GM21360 (cell line): ENCODE results near the gene SCFD2.

ENCODE experiments used
- ATAC-seq: cut with Tn5 transposase; IDR thresholded peaks from one replicate; pipeline ENCODE4 v1.9.1; 2021; ENCODE audit warnings: mild to moderate bottlenecking, moderate library complexity; ENCODE audit not compliant: unreplicated experiment

The SCFD2 gene

DNA sequence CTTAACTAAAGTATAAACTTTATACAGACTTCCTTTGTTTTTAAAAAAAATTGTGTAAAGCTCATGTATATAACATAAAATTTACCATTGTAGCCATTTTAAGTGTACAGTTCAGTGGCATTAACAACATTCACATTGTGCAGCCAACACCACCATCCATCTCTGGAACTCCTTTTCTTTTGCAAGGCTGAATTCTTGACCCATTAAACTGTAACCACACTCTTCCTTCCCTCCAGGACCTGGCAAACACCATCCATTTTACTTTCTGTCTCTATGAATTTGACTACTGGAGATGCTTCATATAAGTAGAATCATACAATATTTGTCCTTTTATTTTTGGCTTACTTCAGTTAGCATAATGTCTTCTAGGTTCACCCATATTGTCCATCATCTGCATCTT, 399.1 kb downstream of the SCFD2 start:
- no peak for ATAC-seq

GRCh38 chr4:52966172-52966571, 399.7 kb downstream of the SCFD2 start:
- ATAC-seq = no peak

GRCh38 chr4:52964561-52965101, 401.2 kb downstream of the SCFD2 start:
- no peak for ATAC-seq

DNA sequence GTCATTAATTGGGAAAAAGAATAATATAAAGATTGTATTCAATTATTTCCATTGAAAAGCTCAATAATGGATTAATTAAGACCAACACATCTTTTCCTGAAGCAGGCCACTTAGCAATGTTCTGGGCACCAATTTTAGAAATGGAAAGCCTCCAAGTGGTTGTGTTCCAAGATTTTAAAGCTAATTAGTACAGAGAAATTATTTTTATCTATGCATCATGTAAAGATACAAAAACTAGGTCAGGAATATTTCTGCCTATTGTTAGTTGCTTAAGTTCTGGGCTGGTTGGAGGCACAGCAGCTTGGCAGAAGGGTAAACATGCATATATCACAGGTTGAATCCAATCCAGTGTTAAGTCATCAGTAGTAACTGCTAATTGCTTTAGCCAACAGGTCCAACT, 401.9 kb downstream of the SCFD2 start:
- ATAC-seq = no peak

DNA sequence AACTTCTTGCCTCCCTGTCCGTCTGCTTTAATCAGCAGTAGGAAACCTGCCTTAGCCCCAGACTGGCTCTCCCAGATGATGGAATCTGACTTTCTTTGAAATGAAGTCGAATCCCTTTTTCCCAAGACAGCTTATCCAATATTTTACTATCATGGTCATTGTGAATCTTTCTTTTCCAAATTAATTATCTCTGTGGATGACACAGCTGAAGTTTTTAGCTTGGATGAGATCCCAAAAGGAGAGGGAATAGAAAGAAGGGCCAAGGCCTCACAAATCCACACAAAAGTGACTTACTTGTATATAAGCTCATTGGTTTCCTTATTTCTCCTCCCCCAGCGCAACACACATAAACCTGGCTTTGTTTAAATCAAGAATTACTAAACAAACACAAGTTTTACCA, 403.1 kb downstream of the SCFD2 start:
- no peak for ATAC-seq

DNA sequence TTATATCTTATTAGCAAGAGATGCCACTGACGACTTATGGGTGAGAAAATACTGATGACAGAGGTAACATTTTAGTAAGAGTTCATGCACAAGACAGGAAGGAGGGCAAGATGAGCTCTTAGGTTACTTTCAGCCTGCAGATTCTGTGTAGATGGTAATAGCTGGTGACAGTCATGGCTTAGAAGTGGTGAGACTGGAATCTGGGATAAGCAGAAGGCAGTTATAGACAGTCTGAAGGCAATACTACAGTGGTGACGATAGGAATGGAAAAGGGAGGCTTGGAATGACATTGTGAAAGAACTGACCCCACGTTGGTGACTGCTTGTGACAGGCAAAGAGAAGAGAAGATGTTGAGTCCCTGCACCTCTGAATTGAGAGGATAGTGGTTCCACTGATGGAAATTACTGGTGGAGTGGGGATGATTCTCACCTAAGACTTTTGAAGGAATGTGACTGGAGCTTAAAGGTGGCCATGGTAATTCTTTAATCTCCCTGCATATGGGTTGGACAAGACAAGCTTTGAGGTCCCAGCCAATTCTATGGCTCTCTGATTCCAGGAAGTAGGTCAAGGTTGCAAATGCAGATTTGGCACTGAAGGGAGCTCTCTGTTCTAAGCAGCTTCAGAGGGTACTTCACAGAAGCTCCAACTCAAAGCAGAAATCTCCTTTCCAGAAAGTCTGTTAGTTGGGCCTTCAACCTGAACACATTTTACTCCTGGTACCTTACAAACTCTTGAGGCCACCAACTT, 404.0 kb downstream of the SCFD2 start:
- no peak for ATAC-seq

DNA sequence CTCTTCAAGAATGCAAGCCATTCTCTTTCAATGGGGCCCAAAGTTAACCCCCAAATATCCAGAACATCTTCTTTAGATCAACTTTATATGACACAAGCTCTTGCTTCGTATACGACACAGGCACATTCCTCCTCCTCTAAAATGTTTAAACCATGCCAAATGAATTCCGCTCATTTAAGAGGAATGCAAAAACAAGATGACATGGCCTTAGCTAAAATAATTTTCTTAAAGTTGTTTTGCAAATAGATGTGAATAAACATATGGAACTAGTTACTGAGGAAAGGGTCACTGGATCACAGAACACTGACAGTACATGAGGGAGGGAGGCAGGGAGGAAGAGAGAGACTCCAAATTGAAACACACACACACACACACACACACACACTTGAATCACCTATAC, 406.3 kb downstream of the SCFD2 start:
- ATAC-seq = no peak

GRCh38 chr4:52957835-52958631, 407.8 kb downstream of the SCFD2 start:
- no peak for ATAC-seq

GRCh38 chr4:52957220-52957686, 408.6 kb downstream of the SCFD2 start:
- no peak for ATAC-seq

DNA sequence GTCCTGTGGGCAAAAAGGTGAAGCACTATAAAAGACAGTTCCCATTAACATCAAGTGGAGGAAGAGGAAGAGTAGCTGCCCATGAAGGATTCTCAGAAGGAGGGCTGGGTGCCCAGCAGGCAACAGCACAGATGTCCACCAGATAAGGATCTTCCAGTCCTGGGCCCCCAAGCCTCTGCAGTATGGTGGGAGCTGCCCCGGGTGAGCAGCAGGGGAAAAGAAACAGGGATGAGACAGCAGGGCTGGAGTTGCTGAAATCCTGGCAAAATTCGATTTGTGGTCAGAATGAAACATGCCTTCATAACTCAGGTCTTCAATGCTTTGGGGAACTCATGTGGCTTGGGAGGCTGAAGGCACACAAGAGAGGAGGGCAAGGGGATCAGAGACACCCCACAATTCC, 409.2 kb downstream of the SCFD2 start:
- ATAC-seq = no peak

- ATAC-seq = no peak
These were observed 411.2 kb downstream of the SCFD2 start for GRCh38 chr4:52954560-52955170.

DNA sequence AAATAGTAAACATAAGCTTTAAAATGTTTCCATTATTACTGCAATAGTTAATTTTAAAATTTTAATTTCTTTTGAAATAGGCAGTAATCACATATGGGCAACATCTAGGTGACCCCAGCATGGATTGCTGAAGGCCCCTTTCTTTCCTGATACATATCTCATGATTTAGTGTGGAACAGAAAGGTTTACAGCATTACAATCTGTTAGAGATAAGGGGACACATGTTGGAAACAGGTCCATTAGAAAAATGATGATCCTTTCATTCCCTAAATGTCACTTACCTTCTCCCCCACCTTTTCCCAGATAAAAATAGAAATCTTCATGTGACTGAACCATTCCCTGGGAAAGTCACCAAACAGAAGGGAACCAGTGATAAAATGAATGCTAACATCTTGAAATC, 413.3 kb downstream of the SCFD2 start:
- ATAC-seq = no peak

- no peak for ATAC-seq
These were observed 414.8 kb downstream of the SCFD2 start for GRCh38 chr4:52951016-52951415.

DNA sequence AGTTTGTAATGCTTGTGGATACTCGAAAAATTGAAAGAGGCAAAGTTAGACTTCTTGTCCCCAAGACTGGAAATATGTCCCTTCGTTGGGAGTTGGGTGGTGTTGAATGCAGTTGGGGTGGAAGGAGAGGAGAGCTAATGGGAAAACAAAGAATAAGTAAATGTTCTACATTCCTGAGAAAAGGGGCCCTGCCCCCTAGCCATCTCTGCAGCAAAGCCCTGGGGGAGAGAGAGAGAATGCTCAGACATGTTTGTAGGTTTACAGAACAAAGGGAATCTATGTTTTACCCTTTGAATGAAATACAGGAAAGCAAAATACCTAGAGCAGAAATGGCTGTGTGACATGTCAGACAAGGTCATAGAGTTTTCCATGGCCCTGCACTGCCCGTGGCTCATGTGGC, 415.6 kb downstream of the SCFD2 start:
- no peak for ATAC-seq

DNA sequence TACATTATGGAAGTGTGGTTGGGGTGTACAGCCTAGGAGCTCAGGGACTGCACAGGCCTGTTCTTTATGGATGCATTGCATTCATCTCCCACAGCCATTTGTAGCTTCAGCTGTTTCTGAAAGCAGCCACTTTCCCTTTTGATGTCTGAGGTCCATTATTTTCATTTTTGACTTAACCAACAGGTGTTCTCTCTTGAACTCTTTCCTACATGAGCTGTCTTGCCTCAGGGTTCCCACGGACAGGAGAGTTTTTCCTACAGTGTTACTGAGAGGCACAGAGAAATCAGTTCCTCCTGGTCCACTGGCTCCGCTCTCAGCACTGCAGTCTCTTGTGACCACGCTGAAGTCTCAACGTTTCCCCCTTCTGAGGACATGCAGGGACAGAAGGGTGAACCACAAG, 416.5 kb downstream of the SCFD2 start:
- ATAC-seq = no peak

DNA sequence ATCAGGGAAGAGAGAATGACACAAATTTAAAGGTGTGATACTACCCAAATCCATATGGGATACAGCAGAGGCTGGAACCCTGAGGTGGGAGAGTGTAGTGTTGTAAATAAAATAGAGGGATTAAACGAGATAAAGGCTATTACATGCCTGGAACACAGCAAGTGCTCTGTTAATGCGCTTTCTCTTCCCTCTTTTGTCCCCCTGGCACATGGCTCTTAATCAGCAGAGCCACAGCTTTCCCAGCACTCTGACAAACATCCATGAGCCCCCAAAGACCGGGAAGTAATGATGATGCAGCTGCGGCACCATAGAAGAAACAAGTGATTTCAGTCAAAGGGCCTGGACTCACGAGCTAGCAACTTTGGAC, 417.8 kb downstream of the SCFD2 start:
- no peak for ATAC-seq

DNA sequence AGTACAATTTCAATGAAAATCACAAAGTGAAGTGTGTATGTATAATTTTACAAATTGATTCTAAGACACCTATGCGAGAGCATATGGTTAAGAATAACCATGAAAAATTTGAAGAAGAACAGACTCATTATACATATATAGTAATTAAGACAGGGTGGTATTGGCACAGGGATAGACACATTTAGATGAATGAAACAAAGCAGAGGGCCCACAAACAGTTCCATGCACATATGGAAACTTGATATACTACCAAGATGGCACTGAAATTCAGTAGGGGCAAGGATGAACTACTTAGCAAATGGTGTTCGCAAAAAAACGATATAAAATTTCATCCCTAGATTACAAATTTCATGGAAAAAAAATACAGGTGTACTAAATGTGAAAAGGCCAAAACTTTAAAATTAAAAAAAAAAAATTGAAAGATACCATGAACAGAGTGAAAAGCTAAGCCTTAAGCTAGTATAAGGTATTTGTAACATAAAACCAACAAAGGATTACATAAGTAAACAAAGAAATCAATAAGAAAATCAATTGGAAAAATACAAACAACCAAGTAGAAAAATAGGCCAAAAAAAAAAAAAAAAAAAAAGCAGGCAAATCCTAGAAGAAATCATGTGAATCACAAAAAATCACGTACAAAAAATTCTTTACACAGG, 418.3 kb downstream of the SCFD2 start:
- ATAC-seq = no peak

- ATAC-seq = no peak
These were observed 419.0 kb downstream of the SCFD2 start for GRCh38 chr4:52946855-52947254.

DNA sequence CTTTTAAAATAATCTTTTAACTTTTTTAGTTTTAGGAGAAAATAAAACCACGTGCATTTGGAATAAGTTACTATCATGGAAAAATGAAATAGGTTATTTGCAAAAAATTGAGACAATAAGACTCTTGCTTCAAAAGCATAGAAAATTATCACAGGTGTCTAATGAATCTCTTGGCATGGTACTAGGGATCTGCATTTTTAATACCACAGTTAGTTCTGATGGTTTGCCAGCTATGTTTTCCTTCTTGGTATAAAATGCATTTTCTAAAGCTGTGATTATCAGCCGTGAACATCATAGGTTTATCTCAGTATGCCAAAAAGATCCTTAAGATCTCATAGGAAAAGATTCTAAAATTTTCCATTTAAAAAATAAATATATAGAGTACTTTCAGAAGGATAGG, 419.9 kb downstream of the SCFD2 start:
- ATAC-seq = no peak

- ATAC-seq = no peak
These were observed 420.4 kb downstream of the SCFD2 start for GRCh38 chr4:52945326-52945898.

DNA sequence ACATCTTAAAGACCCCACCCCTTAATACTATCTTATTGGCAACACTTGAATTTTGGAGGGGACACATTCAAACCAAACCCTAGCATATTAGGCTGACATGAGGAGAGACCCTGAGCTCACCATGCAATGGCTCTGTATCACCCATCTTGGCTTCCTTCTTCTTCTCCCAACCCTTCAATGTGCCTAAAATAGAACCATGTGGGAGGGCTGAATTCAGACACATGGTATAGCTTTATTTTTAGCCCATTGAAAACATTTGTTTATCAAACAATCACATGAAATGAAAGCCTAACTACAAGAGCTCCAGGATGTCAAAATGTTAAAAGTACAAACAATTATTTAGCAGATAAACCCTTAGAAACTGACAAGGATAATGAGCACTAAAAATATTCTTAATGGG, 422.2 kb downstream of the SCFD2 start:
- ATAC-seq = no peak
